Neural progenitor cell (in vitro differentiated cells): Measurements from ENCODE around the gene ESR2. TPM values are rescaled to one million over a fixed set of nuclear protein-coding genes. Genes with fewer than 3 reads are reported as not detected.
"Not testable (repeated sequence)": the region's sequence is repeated elsewhere in the genome, so short reads cannot be mapped to it uniquely, and the experiment has no call there.

Experiments
- DNase-seq: peaks from one replicate; pipeline ENCODE4 v3.0.0-alpha.2; 2016; ENCODE audit warnings: low spot score
- H2AFZ ChIP-seq: fragments of 200-600 bp; sonication (generic); replicated peaks from 2 replicates; pipeline ENCODE4 v1.6.1; 2016; ENCODE audit warnings: antibody characterized with exemption
- H3F3A ChIP-seq: fragments of 200-600 bp; sonication (generic); 2 replicates; pipeline ENCODE4 v1.6.1; 2016; ENCODE audit warnings: antibody characterized with exemption, low read depth
- H3K27ac ChIP-seq: fragments of 200-600 bp; sonication (generic); 2 replicates; pipeline ENCODE4 v1.5.1; 2016; ENCODE audit warnings: mild to moderate bottlenecking
- H3K27me3 ChIP-seq: fragments of 200-600 bp; sonication (generic); 2 replicates; pipeline ENCODE4 v1.6.1; 2016; ENCODE audit warnings: mild to moderate bottlenecking, moderate library complexity
- H3K36me3 ChIP-seq: fragments of 200-600 bp; sonication (generic); 2 replicates; pipeline ENCODE4 v1.5.1; 2016
- H3K4me1 ChIP-seq: fragments of 200-600 bp; sonication (generic); 2 replicates; pipeline ENCODE4 v1.6.1; 2016; ENCODE audit warnings: mixed run types
- H3K4me2 ChIP-seq: fragments of 200-600 bp; sonication (generic); 2 replicates; pipeline ENCODE4 v1.6.1; 2016
- H3K4me3 ChIP-seq: fragments of 200-600 bp; sonication (generic); 2 replicates; pipeline ENCODE4 v1.5.1; 2016
- H3K79me2 ChIP-seq: fragments of 200-600 bp; sonication (generic); 2 replicates; pipeline ENCODE4 v1.6.1; 2016; ENCODE audit warnings: low read depth
- H3K9ac ChIP-seq: fragments of 200-600 bp; sonication (generic); 2 replicates; pipeline ENCODE4 v1.6.1; 2016
- H3K9me3 ChIP-seq: fragments of 200-600 bp; sonication (generic); 2 replicates; pipeline ENCODE4 v1.5.1; 2016; ENCODE audit warnings: low read depth
- H4K20me1 ChIP-seq: fragments of 200-600 bp; sonication (generic); 2 replicates; pipeline ENCODE4 v1.6.1; 2016; ENCODE audit warnings: low read depth
- H3K27ac Mint-ChIP-seq: 3 replicates; pipeline ENCODE4 v1.8.0; 2021; ENCODE audit warnings: mixed read lengths
- H3K27me3 Mint-ChIP-seq: 2 replicates; pipeline ENCODE4 v1.8.0; 2022; ENCODE audit warnings: low read depth, mild to moderate bottlenecking, inconsistent platforms, moderate library complexity, mixed read lengths; ENCODE audit not compliant: insufficient read depth
- H3K36me3 Mint-ChIP-seq: 3 replicates; pipeline ENCODE4 v1.8.0; 2021; ENCODE audit warnings: mixed read lengths
- H3K4me1 Mint-ChIP-seq: 3 replicates; pipeline ENCODE4 v1.8.0; 2021; ENCODE audit warnings: mixed read lengths
- H3K4me3 Mint-ChIP-seq: 3 replicates; pipeline ENCODE4 v1.8.0; 2021; ENCODE audit warnings: mild to moderate bottlenecking, moderate library complexity, mixed read lengths
- H3K9me3 Mint-ChIP-seq: 3 replicates; pipeline ENCODE4 v1.8.0; 2020; ENCODE audit warnings: mixed read lengths
- CTCF ChIP-seq: fragments of 200-600 bp; sonication (generic); IDR thresholded peaks from 2 replicates; pipeline ENCODE4 v1.5.1; 2017; ENCODE audit warnings: antibody characterized with exemption, mild to moderate bottlenecking
- EZH2 ChIP-seq: fragments of 200-600 bp; sonication (generic); IDR thresholded peaks from 2 replicates; pipeline ENCODE4 v1.6.1; 2017; ENCODE audit warnings: antibody characterized with exemption, mild to moderate bottlenecking, moderate library complexity
- EZH2phosphoT487 ChIP-seq: fragments of 200-600 bp; sonication (generic); IDR thresholded peaks from 2 replicates; pipeline ENCODE4 v1.6.1; 2017; ENCODE audit warnings: antibody characterized with exemption
- total RNA-seq: library from RNA; depleted of rRNA; stranded (reverse); fragments of >200 nt; gene quantifications from 2 replicates; pipeline ENCODE4 v1.2.3, GENCODE V29; 2015; ENCODE audit warnings: low replicate concordance

ESR2 gene
- total RNA-seq, 1 donor from 2014 or later, result 0.21 TPM

DNA sequence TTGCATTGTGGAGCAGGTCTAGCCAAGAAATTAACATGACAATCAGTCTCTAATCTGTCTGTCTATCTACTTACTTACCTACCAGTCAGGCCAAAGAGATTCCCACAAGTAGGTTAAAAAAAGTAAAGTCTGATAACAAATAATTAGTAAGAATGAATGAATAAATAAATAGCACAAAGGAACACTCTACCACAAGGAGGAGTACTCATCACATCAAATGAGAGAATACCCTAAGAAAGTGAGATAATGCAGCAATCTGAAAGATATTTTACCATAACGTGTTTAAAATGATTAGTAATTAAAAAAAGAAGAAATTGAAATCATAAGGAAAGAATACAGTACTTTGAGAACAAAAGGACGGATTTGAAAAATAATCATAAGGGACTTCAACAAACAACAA is 254.1 kb downstream of the ESR2 start:
- H3K36me3 Mint-ChIP-seq, result peaks cover 43% of the 10 kb centered on the region
- H3K4me2 ChIP-seq, result no peak overlapping the region
- H3K27ac Mint-ChIP-seq, result no peak overlapping the region
- H3K27ac ChIP-seq, result no peak overlapping the region
- H3K9me3 Mint-ChIP-seq, result peaks cover 22% of the 10 kb centered on the region
- H3F3A ChIP-seq, result peaks cover 9% of the 10 kb centered on the region
- TF ChIP-seq EZH2 (no peak), CTCF (peak; percentile 8)
- H3K4me3 Mint-ChIP-seq, result no peak overlapping the region
- no peaks in the 10 kb centered on the region for H3K9me3 ChIP-seq
- H3K79me2 ChIP-seq, result no peaks in the 10 kb centered on the region
- H3K4me1 Mint-ChIP-seq, result peaks cover 11% of the 10 kb centered on the region
- H3K36me3 ChIP-seq, result peaks cover 17% of the 10 kb centered on the region
- peaks cover 7% of the 10 kb centered on the region for H3K4me1 ChIP-seq
- no peaks in the 10 kb centered on the region for H3K27me3 ChIP-seq
- no peak overlapping the region for H3K4me3 ChIP-seq
- H3K27me3 Mint-ChIP-seq, result peaks cover 4% of the 10 kb centered on the region
- H4K20me1 ChIP-seq, result no peaks in the 10 kb centered on the region
- DNase-seq, result no peak
- no peak overlapping the region for H3K9ac ChIP-seq
- no peak overlapping the region for H2AFZ ChIP-seq

DNA sequence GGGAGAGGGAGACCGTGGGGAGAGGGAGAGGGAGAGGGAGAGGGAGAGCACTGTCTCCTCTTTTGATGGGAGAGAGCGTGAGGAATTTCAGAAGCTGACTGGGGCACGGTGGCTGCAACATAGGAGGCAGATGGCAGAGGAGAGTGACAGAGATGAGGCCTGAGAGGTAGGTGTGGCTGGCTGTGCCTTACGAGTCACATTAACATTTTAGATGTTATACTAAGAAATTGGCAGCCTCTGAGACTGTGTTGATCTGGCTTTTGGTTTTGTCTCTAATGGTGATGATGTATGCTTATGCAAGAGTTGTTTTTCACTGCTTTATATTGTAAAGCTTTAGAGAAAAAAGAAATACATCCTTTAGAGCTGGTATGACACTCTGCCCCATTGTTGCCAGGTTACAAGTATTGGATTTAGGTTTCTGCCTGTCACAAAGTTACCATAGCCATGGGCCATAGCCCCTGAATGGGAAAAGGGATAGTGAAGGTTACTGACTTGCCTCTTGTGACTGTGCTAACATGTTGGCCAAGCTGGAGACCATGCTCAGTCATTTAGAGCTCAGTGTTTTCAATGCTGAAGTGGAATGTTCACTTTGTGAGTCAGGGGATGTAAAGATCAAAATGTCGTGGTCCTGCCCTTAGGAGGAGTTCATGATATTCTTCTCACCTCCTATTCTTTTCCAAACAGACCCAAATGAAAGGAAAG is 255.2 kb downstream of the ESR2 start:
- Mint-ChIP-seq H3K27ac (no peak overlapping the region), H3K36me3 (peaks cover 38% of the 10 kb centered on the region), H3K27me3 (peaks cover 4% of the 10 kb centered on the region)

DNA sequence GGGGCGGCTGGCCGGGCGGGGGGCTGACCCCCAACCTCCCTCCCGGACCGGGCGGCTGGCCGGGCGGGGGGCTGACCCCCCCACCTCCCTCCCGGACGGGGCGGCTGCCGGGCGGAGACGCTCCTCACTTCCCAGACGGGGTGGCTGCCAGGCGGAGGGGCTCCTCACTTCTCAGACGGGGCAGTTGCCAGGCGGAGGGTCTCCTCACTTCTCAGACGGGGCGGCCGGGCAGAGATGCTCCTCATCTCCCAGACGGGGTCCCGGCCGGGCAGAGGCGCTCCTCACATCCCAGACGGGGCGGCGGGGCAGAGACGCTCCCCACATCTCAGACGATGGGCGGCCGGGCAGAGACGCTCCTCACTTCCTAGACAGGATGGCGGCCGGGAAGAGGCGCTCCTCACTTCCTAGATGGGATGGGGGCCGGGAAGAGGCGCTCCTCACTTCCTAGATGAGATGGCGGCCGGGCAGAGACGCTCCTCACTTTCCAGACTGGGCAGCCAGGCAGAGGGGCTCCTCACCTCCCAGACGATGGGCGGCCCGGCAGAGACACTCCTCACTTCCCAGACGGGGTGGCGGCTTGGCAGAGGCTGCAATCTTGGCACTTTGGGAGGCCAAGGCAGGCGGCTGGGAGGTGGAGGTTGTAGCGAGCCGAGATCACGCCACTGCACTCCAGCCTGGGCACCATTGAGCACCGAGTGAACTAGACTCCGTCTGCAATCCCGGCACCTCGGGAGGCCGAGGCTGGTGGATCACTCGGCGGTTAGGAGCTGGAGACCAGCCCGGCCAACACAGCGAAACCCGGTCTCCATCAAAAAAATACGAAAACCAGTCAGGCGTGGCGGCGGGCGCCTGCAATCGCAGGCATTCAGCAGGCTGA is 256.1 kb downstream of the ESR2 start:
- peaks cover 34% of the 10 kb centered on the region for H3K36me3 Mint-ChIP-seq
- not testable (repeated sequence) for H3K4me3 Mint-ChIP-seq, H3K27ac Mint-ChIP-seq, H3K27me3 Mint-ChIP-seq, H3K79me2 ChIP-seq, H3K9ac ChIP-seq, H3K27ac ChIP-seq, H2AFZ ChIP-seq, H3K4me3 ChIP-seq, H3K9me3 ChIP-seq, H4K20me1 ChIP-seq, DNase-seq, H3K27me3 ChIP-seq, H3K4me2 ChIP-seq, H3F3A ChIP-seq
- peaks cover 21% of the 10 kb centered on the region for H3K9me3 Mint-ChIP-seq
- Histone ChIP-seq H3K4me1 (peaks cover 14% of the 10 kb centered on the region), H3K36me3 (peaks cover 17% of the 10 kb centered on the region)
- peaks cover 18% of the 10 kb centered on the region for H3K4me1 Mint-ChIP-seq

More for the DNA sequence above, 255.2 kb downstream of the ESR2 start:
- Histone ChIP-seq H4K20me1 (no peaks in the 10 kb centered on the region), H3K27me3 (no peaks in the 10 kb centered on the region), H3K79me2 (no peaks in the 10 kb centered on the region), H3K9me3 (no peaks in the 10 kb centered on the region), H3K27ac (no peak overlapping the region), H3K4me1 (peaks cover 14% of the 10 kb centered on the region), H2AFZ (no peak overlapping the region), H3K9ac (no peak overlapping the region), H3K4me2 (no peak overlapping the region), H3K4me3 (no peak overlapping the region), H3K36me3 (peaks cover 17% of the 10 kb centered on the region), H3F3A (peaks cover 9% of the 10 kb centered on the region)
- DNase-seq, result no peak
- Mint-ChIP-seq H3K9me3 (peaks cover 22% of the 10 kb centered on the region), H3K4me1 (peaks cover 18% of the 10 kb centered on the region), H3K4me3 (no peak overlapping the region)
- TF ChIP-seq EZH2, result no peak
- no peak for TF ChIP-seq EZH2phosphoT487
- TF ChIP-seq CTCF, result no peak

DNA sequence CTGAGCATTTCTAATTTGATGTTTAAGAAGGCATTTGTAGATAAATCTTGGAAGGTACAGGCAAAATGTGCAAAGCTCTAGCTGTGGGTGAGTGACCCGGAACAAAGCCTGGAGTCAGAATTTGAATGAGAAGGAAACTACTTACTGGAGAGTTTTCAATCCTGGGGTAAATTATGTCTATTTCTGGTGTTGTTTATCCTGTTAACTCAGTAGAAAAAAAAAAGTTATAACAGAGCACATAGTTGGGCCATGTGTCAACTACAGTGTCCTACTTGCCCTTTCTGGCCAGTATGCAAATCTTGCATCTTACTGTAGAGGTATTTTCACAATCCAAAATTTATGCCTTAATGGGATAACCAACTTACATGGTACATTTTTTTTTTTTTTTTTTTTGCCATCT is 259.0 kb downstream of the ESR2 start:
- no peaks in the 10 kb centered on the region for H3K79me2 ChIP-seq
- peaks cover 18% of the 10 kb centered on the region for H3K4me1 Mint-ChIP-seq
- no peak for TF ChIP-seq EZH2
- TF ChIP-seq CTCF, result no peak
- TF ChIP-seq EZH2phosphoT487, result no peak
- H3K4me3 ChIP-seq, result no peak overlapping the region
- H3K9me3 ChIP-seq, result no peaks in the 10 kb centered on the region
- no peak overlapping the region for H3K9ac ChIP-seq
- no peak overlapping the region for H3K27ac Mint-ChIP-seq
- H3F3A ChIP-seq, result peaks cover 9% of the 10 kb centered on the region
- H3K4me2 ChIP-seq, result no peak overlapping the region
- peaks cover 15% of the 10 kb centered on the region for H3K9me3 Mint-ChIP-seq
- H3K36me3 ChIP-seq, result peaks cover 13% of the 10 kb centered on the region
- no peaks in the 10 kb centered on the region for H3K27me3 ChIP-seq
- H2AFZ ChIP-seq, result no peak overlapping the region
- H3K4me1 ChIP-seq, result peaks cover 14% of the 10 kb centered on the region
- peak overlapping the region; percentile 73 for H3K27ac ChIP-seq
- peaks cover 28% of the 10 kb centered on the region for H3K36me3 Mint-ChIP-seq
- H3K27me3 Mint-ChIP-seq, result peaks cover 2% of the 10 kb centered on the region
- no peaks in the 10 kb centered on the region for H4K20me1 ChIP-seq
- no peak overlapping the region for H3K4me3 Mint-ChIP-seq
- no peak for DNase-seq
